ENCODE data around the gene MAGOH. TPM values are rescaled to one million over a fixed set of nuclear protein-coding genes. Genes with fewer than 3 reads are reported as not detected.

Gene MAGOH
- total RNA-seq, 3 donors from 2014 or later, result 35.0 to 45.2 (median 37.5) TPM

- Histone ChIP-seq H3K36me3 (no peaks in the 10 kb centered on the region), H3K4me1 (no peaks in the 10 kb centered on the region), H3K27ac (no peak overlapping the region), H3K4me3 (no peak overlapping the region), H3K9me3 (no peaks in the 10 kb centered on the region), H3K27me3 (no peaks in the 10 kb centered on the region)
- no peak for DNase-seq (ENCODE audit: low spot score in 2 of 2)
- TF ChIP-seq POLR2A (IDR thresholded peaks at IDR 0.05) (no peak), CTCF (IDR thresholded peaks at IDR 0.05) (no peak), POLR2AphosphoS5 (IDR thresholded peaks at IDR 0.05) (no peak)
- intact Hi-C loops (cut with DNase I; ENCODE audit: low total_unique reads), result no loop called here
These were observed 32.6 kb upstream of the MAGOH start for GRCh38 chr1:53270873-53271272.

DNA sequence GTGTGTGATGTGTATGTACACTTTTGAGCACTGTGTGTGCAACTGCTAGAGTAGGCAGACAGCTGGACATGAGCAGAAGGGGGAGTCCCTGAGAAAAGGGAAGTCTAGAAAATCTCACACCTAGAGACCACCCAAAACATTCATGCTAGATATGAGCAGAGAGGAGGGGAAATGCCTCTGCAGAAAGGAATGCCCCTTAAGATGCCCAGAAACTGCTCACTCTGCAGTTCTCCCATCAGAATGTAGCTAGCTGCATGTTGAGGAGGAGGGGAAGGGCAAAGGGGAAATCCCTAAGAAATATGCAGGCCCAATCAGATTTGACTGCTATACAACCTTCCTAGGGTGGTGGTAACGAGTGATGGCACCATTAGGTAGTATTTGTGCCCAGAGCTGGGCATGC, 31.8 kb upstream of the MAGOH start:
- Histone ChIP-seq H3K4me1 (no peaks in the 10 kb centered on the region), H3K9me3 (no peaks in the 10 kb centered on the region), H3K27ac (no peak overlapping the region), H3K27me3 (no peaks in the 10 kb centered on the region), H3K4me3 (no peak overlapping the region), H3K36me3 (no peaks in the 10 kb centered on the region)
- TF ChIP-seq POLR2AphosphoS5 (IDR thresholded peaks at IDR 0.05), result no peak
- TF ChIP-seq CTCF (IDR thresholded peaks at IDR 0.05), result no peak
- TF ChIP-seq POLR2A (IDR thresholded peaks at IDR 0.05), result no peak
- intact Hi-C loops (cut with DNase I; ENCODE audit: low total_unique reads), result no loop called here
- DNase-seq (ENCODE audit: low spot score in 2 of 2), result no peak

- intact Hi-C loops (cut with DNase I; ENCODE audit: low total_unique reads), result no loop called here
- H3K9me3 ChIP-seq, result no peaks in the 10 kb centered on the region
- H3K4me3 ChIP-seq, result no peak overlapping the region
- no peaks in the 10 kb centered on the region for H3K4me1 ChIP-seq
- no peaks in the 10 kb centered on the region for H3K27me3 ChIP-seq
- no peak overlapping the region for H3K27ac ChIP-seq
- H3K36me3 ChIP-seq, result no peaks in the 10 kb centered on the region
- DNase-seq (ENCODE audit: low spot score in 2 of 2), result no peak
- TF ChIP-seq CTCF (IDR thresholded peaks at IDR 0.05) (no peak), POLR2A (IDR thresholded peaks at IDR 0.05) (no peak), POLR2AphosphoS5 (IDR thresholded peaks at IDR 0.05) (no peak)
These were observed 29.4 kb upstream of the MAGOH start for GRCh38 chr1:53267761-53268160.

GRCh38 chr1:53266038-53266437, 27.7 kb upstream of the MAGOH start:
- intact Hi-C loops (cut with DNase I; ENCODE audit: low total_unique reads), result no loop called here
- Histone ChIP-seq H3K36me3 (no peaks in the 10 kb centered on the region), H3K4me3 (no peak overlapping the region), H3K27ac (no peak overlapping the region), H3K9me3 (no peaks in the 10 kb centered on the region), H3K4me1 (no peaks in the 10 kb centered on the region), H3K27me3 (no peaks in the 10 kb centered on the region)
- TF ChIP-seq CTCF (IDR thresholded peaks at IDR 0.05) (no peak), POLR2A (IDR thresholded peaks at IDR 0.05) (no peak), POLR2AphosphoS5 (IDR thresholded peaks at IDR 0.05) (no peak)
- DNase-seq (ENCODE audit: low spot score in 2 of 2), result no peak

DNA sequence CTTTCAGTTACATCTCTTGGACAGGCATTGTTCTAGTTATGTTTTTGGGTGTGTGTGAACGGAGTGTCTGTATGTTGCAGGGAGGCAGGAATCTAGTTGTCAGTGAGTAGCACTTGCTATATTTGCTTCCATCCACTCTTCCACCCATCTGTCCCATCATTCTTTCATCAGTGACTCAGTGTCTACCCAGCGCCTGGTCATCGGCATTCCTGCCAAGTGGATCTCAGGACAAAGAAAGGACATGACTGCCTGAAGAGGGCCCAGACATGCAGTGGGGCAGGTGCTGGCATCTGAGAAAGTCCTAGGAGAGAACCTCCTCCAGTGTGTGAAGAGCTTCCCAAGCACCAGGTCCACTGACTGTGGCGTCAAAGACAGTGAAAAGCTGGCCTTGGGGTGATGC, 27.3 kb upstream of the MAGOH start:
- no peak for DNase-seq (ENCODE audit: low spot score in 2 of 2)
- intact Hi-C loops (cut with DNase I; ENCODE audit: low total_unique reads), result no loop called here
- no peak for TF ChIP-seq CTCF (IDR thresholded peaks at IDR 0.05)
- no peak for TF ChIP-seq POLR2AphosphoS5 (IDR thresholded peaks at IDR 0.05)
- TF ChIP-seq POLR2A (IDR thresholded peaks at IDR 0.05), result no peak
- Histone ChIP-seq H3K4me3 (no peak overlapping the region), H3K36me3 (no peaks in the 10 kb centered on the region), H3K27me3 (no peaks in the 10 kb centered on the region), H3K4me1 (no peaks in the 10 kb centered on the region), H3K9me3 (no peaks in the 10 kb centered on the region), H3K27ac (no peak overlapping the region)
